Measurements from ENCODE around the gene SGIP1.
"Not testable (repeated sequence)": the region's sequence is repeated elsewhere in the genome, so short reads cannot be mapped to it uniquely, and the experiment has no call there.

The SGIP1 gene

GRCh38 chr1:66778969-66779368 lies 245.0 kb downstream of the SGIP1 start:
- H3K4me3 ChIP-seq (ENCODE audit: low read length), result no peak overlapping the region
- no peak for TF ChIP-seq CTCF (conservative IDR thresholded peaks at IDR 0.05; ENCODE audit: low read depth, low read length)
- DNase-seq (ENCODE audit: low read depth), result no peak

GRCh38 chr1:66779475-66780078 lies 245.6 kb downstream of the SGIP1 start:
- H3K4me3 ChIP-seq (ENCODE audit: low read length), result no peak overlapping the region
- TF ChIP-seq CTCF (conservative IDR thresholded peaks at IDR 0.05; ENCODE audit: low read depth, low read length), result no peak
- DNase-seq (ENCODE audit: low read depth), result no peak

- not testable (repeated sequence) for H3K4me3 ChIP-seq (ENCODE audit: low read length); DNase-seq (ENCODE audit: low read depth)
Observed at GRCh38 chr1:66785800-66786199, 251.8 kb downstream of the SGIP1 start.

GRCh38 chr1:66787641-66788040 lies 253.7 kb downstream of the SGIP1 start:
- no peak overlapping the region for H3K4me3 ChIP-seq (ENCODE audit: low read length)
- TF ChIP-seq CTCF (conservative IDR thresholded peaks at IDR 0.05; ENCODE audit: low read depth, low read length), result no peak
- no peak for DNase-seq (ENCODE audit: low read depth)

GRCh38 chr1:66788231-66788939 lies 254.4 kb downstream of the SGIP1 start:
- no peak overlapping the region for H3K4me3 ChIP-seq (ENCODE audit: low read length)
- DNase-seq (ENCODE audit: low read depth), result no peak
- no peak for TF ChIP-seq CTCF (conservative IDR thresholded peaks at IDR 0.05; ENCODE audit: low read depth, low read length)

GRCh38 chr1:66791621-66792610 lies 258.0 kb downstream of the SGIP1 start:
- no peak for TF ChIP-seq CTCF (conservative IDR thresholded peaks at IDR 0.05; ENCODE audit: low read depth, low read length)
- H3K4me3 ChIP-seq (ENCODE audit: low read length), result no peak overlapping the region
- no peak for DNase-seq (ENCODE audit: low read depth)

GRCh38 chr1:66795839-66796238 lies 261.9 kb downstream of the SGIP1 start:
- not testable (repeated sequence) for DNase-seq (ENCODE audit: low read depth); H3K4me3 ChIP-seq (ENCODE audit: low read length)

Measured in retinal pigment epithelial cell (primary cell).